ENCODE measurements around the gene AAMDC.
"Not testable (repeated sequence)": the region's sequence is repeated elsewhere in the genome, so short reads cannot be mapped to it uniquely, and the experiment has no call there.

The AAMDC gene

GRCh38 chr11:77882396-77882795 lies 61.5 kb downstream of the AAMDC start:
- Histone ChIP-seq H3K27ac (no peak overlapping the region), H3K4me3 (no peak overlapping the region), H3K9me3 (ENCODE audit: low read depth, low read length) (no peaks in the 10 kb centered on the region), H3K36me3 (ENCODE audit: insufficient read depth, low read length) (peaks cover 16% of the 10 kb centered on the region; the same call in 1 of the 2 replicates), H3K9ac (ENCODE audit: insufficient read length) (no peak overlapping the region)
- TF ChIP-seq POLR2AphosphoS5 (IDR thresholded peaks at IDR 0.05; ENCODE audit: borderline replicate concordance, low read depth, low read length) (no peak), FOXP2 (optimal IDR thresholded peaks at IDR 0.05; ENCODE audit: control extremely low read depth, extremely low read length, insufficient read depth) (no peak), EZH2 (IDR thresholded peaks at IDR 0.05) (no peak)
- DNase-seq (ENCODE audit: low read depth, low spot score): no peak

GRCh38 chr11:77883775-77884174 lies 62.8 kb downstream of the AAMDC start:
- Histone ChIP-seq H3K36me3 (ENCODE audit: insufficient read depth, low read length) (peaks cover 10% of the 10 kb centered on the region; the same call in 1 of the 2 replicates), H3K27ac (no peak overlapping the region), H3K9ac (ENCODE audit: insufficient read length) (no peak overlapping the region), H3K4me3 (no peak overlapping the region), H3K9me3 (ENCODE audit: low read depth, low read length) (no peaks in the 10 kb centered on the region)
- DNase-seq (ENCODE audit: low read depth, low spot score): no peak
- no peak for TF ChIP-seq POLR2AphosphoS5 (IDR thresholded peaks at IDR 0.05; ENCODE audit: borderline replicate concordance, low read depth, low read length)
- no peak for TF ChIP-seq EZH2 (IDR thresholded peaks at IDR 0.05)
- TF ChIP-seq FOXP2 (optimal IDR thresholded peaks at IDR 0.05; ENCODE audit: control extremely low read depth, extremely low read length, insufficient read depth): no peak

GRCh38 chr11:77884186-77884828 lies 63.4 kb downstream of the AAMDC start:
- H3K4me3 ChIP-seq: no peak overlapping the region
- DNase-seq (ENCODE audit: low read depth, low spot score): no peak
- peaks cover 6% of the 10 kb centered on the region; the same call in 1 of the 2 replicates for H3K36me3 ChIP-seq (ENCODE audit: insufficient read depth, low read length)

GRCh38 chr11:77884829-77885190 lies 63.9 kb downstream of the AAMDC start:
- no peak overlapping the region for H3K27ac ChIP-seq
- no peak overlapping the region for H3K9ac ChIP-seq (ENCODE audit: insufficient read length)
- H3K9me3 ChIP-seq (ENCODE audit: low read depth, low read length): no peaks in the 10 kb centered on the region
- TF ChIP-seq FOXP2 (optimal IDR thresholded peaks at IDR 0.05; ENCODE audit: control extremely low read depth, extremely low read length, insufficient read depth) (no peak), POLR2AphosphoS5 (IDR thresholded peaks at IDR 0.05; ENCODE audit: borderline replicate concordance, low read depth, low read length) (no peak), EZH2 (IDR thresholded peaks at IDR 0.05) (no peak)
- H3K36me3 ChIP-seq (ENCODE audit: insufficient read depth, low read length): peaks cover 11% of the 10 kb centered on the region; the same call in 1 of the 2 replicates
- no peak overlapping the region for H3K4me3 ChIP-seq
- DNase-seq (ENCODE audit: low read depth, low spot score): no peak

More at GRCh38 chr11:77884186-77884828, 63.4 kb downstream of the AAMDC start:
- TF ChIP-seq FOXP2 (optimal IDR thresholded peaks at IDR 0.05; ENCODE audit: control extremely low read depth, extremely low read length, insufficient read depth) (no peak), POLR2AphosphoS5 (IDR thresholded peaks at IDR 0.05; ENCODE audit: borderline replicate concordance, low read depth, low read length) (no peak), EZH2 (IDR thresholded peaks at IDR 0.05) (no peak)
- H3K9ac ChIP-seq (ENCODE audit: insufficient read length): no peak overlapping the region
- H3K27ac ChIP-seq: no peak overlapping the region
- H3K9me3 ChIP-seq (ENCODE audit: low read depth, low read length): no peaks in the 10 kb centered on the region

GRCh38 chr11:77886401-77886800 lies 65.5 kb downstream of the AAMDC start:
- no peak overlapping the region for H3K27ac ChIP-seq
- peaks cover 13% of the 10 kb centered on the region; the same call in 1 of the 2 replicates for H3K36me3 ChIP-seq (ENCODE audit: insufficient read depth, low read length)
- H3K9me3 ChIP-seq (ENCODE audit: low read depth, low read length): no peaks in the 10 kb centered on the region
- TF ChIP-seq FOXP2 (optimal IDR thresholded peaks at IDR 0.05; ENCODE audit: control extremely low read depth, extremely low read length, insufficient read depth) (no peak), POLR2AphosphoS5 (IDR thresholded peaks at IDR 0.05; ENCODE audit: borderline replicate concordance, low read depth, low read length) (no peak), EZH2 (IDR thresholded peaks at IDR 0.05) (no peak)
- no peak overlapping the region for H3K4me3 ChIP-seq
- DNase-seq (ENCODE audit: low read depth, low spot score): no peak
- H3K9ac ChIP-seq (ENCODE audit: insufficient read length): no peak overlapping the region

- H3K36me3 ChIP-seq (ENCODE audit: insufficient read depth, low read length); H3K27ac ChIP-seq; H3K9ac ChIP-seq (ENCODE audit: insufficient read length); DNase-seq (ENCODE audit: low read depth, low spot score); H3K4me3 ChIP-seq; H3K9me3 ChIP-seq (ENCODE audit: low read depth, low read length): not testable (repeated sequence)
Measured at GRCh38 chr11:77889045-77889444, 68.1 kb downstream of the AAMDC start.

GRCh38 chr11:77890100-77890614 lies 69.2 kb downstream of the AAMDC start:
- H3K9ac ChIP-seq (ENCODE audit: insufficient read length); H3K4me3 ChIP-seq; H3K9me3 ChIP-seq (ENCODE audit: low read depth, low read length); H3K27ac ChIP-seq; DNase-seq (ENCODE audit: low read depth, low spot score); H3K36me3 ChIP-seq (ENCODE audit: insufficient read depth, low read length): not testable (repeated sequence)

GRCh38 chr11:77890619-77891056 lies 69.7 kb downstream of the AAMDC start:
- not testable (repeated sequence) for H3K27ac ChIP-seq; H3K4me3 ChIP-seq; H3K9me3 ChIP-seq (ENCODE audit: low read depth, low read length); H3K36me3 ChIP-seq (ENCODE audit: insufficient read depth, low read length); DNase-seq (ENCODE audit: low read depth, low spot score); H3K9ac ChIP-seq (ENCODE audit: insufficient read length)

GRCh38 chr11:77891256-77891655 lies 70.3 kb downstream of the AAMDC start:
- H3K9me3 ChIP-seq (ENCODE audit: low read depth, low read length); H3K36me3 ChIP-seq (ENCODE audit: insufficient read depth, low read length); H3K4me3 ChIP-seq; H3K9ac ChIP-seq (ENCODE audit: insufficient read length); DNase-seq (ENCODE audit: low read depth, low spot score); H3K27ac ChIP-seq: not testable (repeated sequence)

- H3K27ac ChIP-seq; H3K9me3 ChIP-seq (ENCODE audit: low read depth, low read length); H3K36me3 ChIP-seq (ENCODE audit: insufficient read depth, low read length): not testable (repeated sequence)
Measured at GRCh38 chr11:77891703-77892102, 70.8 kb downstream of the AAMDC start.

GRCh38 chr11:77894949-77895348 lies 74.0 kb downstream of the AAMDC start:
- not testable (repeated sequence) for H3K36me3 ChIP-seq (ENCODE audit: insufficient read depth, low read length); DNase-seq (ENCODE audit: low read depth, low spot score); H3K9me3 ChIP-seq (ENCODE audit: low read depth, low read length); H3K4me3 ChIP-seq; H3K9ac ChIP-seq (ENCODE audit: insufficient read length); H3K27ac ChIP-seq

More at GRCh38 chr11:77891703-77892102, 70.8 kb downstream of the AAMDC start:
- not testable (repeated sequence) for DNase-seq (ENCODE audit: low read depth, low spot score); H3K9ac ChIP-seq (ENCODE audit: insufficient read length); H3K4me3 ChIP-seq
